Measurements from ENCODE around the gene TAF1C.

DNA sequence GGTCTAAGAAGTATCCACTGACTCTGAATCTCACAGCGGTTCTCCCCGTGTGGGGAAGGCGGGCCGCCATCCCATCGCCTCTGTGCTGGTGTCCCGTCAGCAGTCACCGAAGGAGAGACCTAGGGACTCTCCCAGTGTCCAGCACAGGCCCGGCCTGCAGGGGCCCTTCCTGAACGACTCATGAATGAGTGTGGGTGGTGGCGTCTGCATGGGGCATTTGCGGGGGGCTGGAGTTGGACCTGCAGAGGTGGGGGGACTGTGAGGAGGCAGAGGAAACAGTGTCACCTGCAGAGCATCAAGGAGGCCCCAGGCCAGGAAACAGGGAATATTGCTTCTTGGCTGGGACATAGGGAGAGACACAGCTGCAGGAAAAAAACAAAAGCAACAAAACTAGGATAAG, 42.6 kb upstream of the TAF1C start:
- TF ChIP-seq CTCF (IDR thresholded peaks at IDR 0.05) (no peak), POLR2A (IDR thresholded peaks at IDR 0.05) (no peak)
